GM12892 (cell line): ENCODE measurements around the gene RET.

Experiments
- DNase-seq: peaks from one replicate; pipeline ENCODE4 v3.0.0; 2011; ENCODE audit not compliant: insufficient read length
- FAIRE-seq: peaks from 2 replicates; lab custom pipeline; 2011; peaks lifted over from hg19 to GRCh38; lab: Jason Lieb, UNC
- POLR2A ChIP-seq: IDR thresholded peaks from 2 replicates; pipeline ENCODE4 v1.6.1; 2011; ENCODE audit warnings: low read depth, low read length, control low read depth
- POLR2AphosphoS5 ChIP-seq: IDR thresholded peaks from 2 replicates; pipeline ENCODE4 v1.6.1; 2011; ENCODE audit warnings: low read depth, low read length, control low read depth
- TAF1 ChIP-seq: IDR thresholded peaks from 2 replicates; pipeline ENCODE4 v1.6.1; 2011; ENCODE audit warnings: low read depth, mild to moderate bottlenecking, control low read depth, low read length, borderline replicate concordance

RET gene

DNA sequence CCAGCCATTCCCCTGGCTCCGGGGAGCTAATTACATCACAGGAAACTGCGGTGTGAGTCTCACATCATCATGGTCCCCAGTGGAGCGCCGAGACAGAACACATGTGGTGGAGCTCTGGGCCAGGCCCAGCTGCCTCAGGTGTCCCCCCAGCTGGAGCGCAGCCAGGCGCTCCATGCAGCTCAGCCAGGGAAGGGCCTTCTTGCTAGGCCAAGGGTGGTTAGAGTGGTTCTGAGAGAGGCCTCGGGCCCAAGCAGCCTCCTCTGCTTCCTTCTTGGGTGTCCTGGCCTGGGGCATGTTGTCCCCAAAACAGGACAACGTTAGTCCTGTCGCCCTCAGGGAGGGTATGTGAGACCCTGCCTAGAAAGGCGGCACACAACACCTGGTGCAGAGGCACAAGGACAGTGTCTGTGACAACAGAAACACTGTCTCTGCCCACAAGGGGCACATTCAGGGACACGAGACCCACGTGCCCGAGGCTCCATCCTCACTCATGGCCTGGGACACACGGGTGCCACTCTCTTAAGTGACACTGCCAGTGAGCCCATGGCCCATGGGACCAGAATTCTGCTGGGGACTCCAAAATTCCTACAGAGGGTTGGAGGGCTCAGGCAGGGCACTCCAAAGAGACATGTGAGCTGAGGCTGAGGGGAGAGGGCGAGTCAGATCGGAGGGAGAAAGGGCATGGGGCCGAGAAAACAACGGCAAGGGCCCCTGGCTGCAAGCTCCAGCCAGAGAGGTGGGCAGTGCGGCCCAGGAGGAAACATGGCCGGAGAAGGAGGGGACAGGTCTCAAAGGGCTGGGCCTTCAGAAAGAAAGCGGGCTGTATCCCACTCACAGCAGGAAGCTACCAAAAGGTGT lies 37.0 kb upstream of the RET start:
- no peak for TF ChIP-seq POLR2AphosphoS5
- TF ChIP-seq POLR2A = no peak
- no peak for TF ChIP-seq TAF1
- DNase-seq (no peak), FAIRE-seq (no peak)

DNA sequence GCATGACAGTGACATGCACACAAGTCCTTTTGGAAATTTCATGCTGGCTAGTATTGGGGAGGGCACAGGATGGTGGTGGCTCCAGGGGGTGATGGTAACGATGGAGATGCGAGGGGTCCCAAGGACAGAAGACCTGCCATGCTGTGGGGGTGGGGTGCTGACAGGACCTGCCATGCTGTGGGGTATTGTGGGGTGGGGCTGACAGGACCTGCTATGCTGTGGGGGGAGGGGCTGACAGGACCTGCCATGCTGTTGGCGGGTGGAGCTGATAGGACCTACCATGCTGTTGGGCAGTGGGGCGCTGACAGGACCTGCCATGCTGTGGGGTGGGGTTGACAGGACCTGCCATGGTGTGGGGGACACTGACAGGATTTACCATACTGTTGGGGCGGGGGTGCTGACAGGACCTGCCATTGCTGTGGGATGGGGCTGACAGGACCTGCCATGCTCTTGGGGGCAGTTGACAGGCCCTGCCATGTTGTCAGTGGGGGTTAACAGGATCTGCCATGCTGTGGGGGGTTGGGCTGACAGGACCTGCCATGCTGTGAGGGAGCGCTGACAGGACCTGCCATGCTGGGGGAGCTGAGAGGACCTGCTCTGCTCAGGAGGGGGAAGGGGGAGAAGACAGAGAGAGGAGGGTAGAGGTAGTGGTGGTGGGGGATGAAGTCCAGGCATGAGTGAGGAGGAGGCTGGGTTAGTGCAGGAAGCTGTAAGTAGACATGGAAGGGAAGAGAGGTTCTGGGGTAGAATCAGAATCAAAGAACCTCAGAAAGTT lies 36.2 kb upstream of the RET start:
- FAIRE-seq (no peak), DNase-seq (no peak)
- TF ChIP-seq POLR2AphosphoS5 = no peak
- TF ChIP-seq TAF1 = no peak
- no peak for TF ChIP-seq POLR2A

DNA sequence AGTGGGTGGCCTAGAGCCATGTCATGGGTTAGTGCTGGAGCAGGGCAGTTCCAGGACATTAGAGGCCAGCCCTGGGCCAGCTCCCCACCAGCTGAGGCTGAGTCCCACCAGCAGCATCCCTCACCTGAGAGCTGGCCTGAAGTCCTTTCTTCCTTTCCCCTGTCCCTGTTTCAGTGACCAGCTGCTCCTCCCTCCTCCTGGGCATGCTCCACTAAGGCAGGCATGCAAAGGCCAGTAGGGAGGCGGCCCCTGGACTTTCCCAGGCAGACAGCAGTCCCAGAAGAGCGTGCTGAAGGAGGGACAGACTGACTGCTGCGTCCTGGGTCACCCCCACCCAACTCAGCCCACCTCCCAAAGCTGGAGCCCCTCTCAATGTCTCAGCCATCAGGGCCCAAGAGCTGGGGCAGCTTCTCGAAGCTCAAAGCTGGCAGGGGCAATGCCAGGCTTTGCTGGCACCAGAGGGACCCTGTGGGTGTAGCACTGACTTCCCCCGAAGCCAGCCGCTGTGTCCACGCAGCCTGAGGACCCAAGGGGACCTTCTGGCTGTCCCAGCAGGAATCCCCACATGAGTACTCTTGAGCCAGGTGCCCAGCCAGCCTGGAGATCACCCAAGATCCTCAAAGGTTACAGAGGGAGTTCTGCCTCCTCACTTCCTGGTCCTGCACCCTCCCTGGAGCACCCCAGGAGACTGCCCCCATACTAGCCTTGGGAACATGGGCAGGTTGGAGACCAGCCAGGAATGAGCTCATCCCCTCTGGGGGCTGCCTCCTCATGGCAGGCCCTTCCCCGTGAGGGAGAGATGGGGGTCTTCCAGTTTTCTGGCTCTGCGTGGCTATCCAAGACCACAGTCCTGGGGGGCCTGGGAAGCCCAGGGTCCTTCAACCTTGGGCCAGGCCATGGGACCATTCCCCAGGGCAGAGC lies 35.2 kb upstream of the RET start:
- DNase-seq (no peak), FAIRE-seq (no peak)
- TF ChIP-seq POLR2A (no peak), POLR2AphosphoS5 (no peak), TAF1 (no peak)

DNA sequence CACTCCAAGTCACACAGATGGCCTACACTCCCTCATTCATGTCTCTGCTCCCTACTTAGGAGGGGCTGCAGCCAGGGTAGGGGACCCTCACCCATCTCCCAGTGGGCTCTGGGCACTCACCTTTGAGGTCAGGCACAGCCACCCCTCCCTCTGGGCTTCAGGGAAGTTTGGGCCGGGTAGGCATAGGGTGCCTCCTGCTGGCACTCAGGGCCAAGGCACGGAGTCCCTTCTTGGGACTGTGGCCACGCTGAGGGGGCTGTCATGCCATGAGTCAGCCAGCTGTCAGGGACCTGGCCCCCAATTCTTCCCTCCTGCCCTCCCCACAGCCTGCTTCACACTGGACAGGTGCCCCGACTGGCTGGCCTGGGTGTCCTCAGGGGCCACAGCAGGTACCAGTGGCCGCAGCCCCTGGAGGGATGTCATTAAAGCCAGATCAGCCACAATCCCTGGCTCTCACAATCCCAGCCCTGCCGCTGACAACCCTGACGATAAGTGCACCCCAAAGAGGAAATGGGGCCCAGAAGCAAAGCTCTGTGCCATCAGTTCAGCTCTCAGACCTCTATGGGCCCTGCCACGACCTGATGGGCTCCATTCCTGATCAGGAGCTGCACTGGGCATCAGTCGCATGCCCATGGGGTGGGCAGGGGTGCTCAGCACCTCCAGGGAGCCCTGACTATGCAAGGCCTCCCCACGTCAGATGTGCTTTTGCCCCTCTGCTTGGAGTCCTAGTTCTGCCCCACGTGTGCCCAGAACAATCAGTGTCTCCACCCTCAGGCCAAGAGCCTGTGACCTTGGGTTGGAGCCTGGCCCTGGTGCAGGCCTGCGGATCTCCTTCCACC lies 34.1 kb upstream of the RET start:
- peak; percentile 12 for DNase-seq
- TF ChIP-seq TAF1 (no peak), POLR2A (no peak), POLR2AphosphoS5 (no peak)
- no peak for FAIRE-seq

DNA sequence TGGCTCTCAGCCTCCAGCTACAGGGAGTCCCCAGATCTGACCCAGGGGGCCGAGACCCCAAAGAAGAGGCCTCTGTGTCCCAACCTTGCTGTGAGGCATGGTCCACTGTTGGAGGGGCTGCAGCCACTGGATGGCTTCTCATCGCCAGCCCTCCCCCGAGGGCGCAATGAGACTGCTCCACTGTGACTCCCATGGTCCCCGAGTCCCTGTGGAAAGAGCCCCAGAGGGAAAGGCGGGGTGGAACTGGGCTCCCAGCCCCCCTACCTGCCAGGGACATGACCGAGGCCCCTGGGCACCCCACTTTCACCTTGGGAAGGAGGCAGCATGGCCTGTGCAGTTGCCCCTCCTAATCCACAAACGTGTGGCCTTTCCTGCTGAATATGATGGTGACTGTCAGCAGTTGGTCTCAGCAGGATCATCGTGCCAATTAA lies 33.5 kb upstream of the RET start:
- TF ChIP-seq POLR2A = no peak
- TF ChIP-seq TAF1 = no peak
- no peak for TF ChIP-seq POLR2AphosphoS5
- DNase-seq = no peak
- no peak for FAIRE-seq

DNA sequence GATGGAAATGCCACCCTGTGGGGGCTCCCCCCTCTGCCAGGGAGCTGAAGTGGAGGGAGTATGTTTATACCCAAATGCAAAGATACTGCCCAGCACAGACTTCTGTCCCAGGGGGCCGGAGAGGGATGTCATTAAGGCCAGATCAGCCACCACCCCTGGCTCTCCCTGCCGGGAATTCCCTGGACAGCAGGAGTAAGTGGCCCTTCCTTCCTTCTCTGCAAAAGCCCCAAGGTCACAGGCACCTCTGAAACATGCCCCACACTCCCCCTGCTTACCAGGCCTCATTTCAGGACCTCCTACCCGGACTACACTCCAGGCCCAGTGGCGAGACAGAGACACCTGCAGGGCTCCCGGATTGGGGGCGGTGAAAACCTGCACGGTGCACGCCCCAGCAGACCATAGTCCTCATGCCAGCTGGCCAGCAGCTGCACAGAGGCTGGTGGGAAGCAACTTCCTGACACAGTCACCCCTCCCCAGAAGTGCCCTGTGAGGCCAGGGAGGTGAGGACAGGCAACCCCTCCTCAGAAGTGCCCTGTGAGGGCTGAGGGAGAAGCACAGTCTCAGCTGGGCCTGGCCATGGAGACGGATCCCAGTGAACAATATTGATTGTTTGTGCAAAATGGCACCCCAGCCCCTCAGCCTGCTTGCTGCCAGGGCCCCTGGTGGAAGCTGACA lies 33.0 kb upstream of the RET start:
- no peak for DNase-seq
- TF ChIP-seq POLR2A (no peak), POLR2AphosphoS5 (no peak), TAF1 (no peak)
- FAIRE-seq = no peak

DNA sequence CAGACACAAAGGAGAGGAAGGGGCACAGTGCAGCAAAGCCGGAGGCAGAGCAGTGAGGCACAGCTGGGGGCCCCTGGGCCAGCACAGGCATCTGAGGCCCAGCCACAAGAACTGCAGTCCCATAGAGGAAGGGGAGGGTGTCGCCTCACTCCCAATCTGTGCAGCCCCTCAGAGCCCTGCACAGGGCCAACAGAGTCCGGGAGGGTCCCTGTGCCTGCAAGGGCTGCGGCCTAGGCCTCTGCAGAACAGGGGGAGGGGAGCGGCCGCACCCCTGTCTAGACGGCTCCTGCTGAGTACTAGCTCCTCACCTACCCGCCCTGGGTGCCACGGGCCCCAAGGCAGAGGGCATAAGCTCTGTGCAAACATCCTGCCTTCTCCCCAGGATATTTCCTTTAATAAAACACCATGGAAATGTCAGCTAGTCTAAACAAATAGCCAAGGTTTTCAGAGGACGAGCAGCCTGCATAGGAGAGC lies 32.4 kb upstream of the RET start:
- DNase-seq (no peak), FAIRE-seq (no peak)
- TF ChIP-seq TAF1 (no peak), POLR2AphosphoS5 (no peak), POLR2A (no peak)

DNA sequence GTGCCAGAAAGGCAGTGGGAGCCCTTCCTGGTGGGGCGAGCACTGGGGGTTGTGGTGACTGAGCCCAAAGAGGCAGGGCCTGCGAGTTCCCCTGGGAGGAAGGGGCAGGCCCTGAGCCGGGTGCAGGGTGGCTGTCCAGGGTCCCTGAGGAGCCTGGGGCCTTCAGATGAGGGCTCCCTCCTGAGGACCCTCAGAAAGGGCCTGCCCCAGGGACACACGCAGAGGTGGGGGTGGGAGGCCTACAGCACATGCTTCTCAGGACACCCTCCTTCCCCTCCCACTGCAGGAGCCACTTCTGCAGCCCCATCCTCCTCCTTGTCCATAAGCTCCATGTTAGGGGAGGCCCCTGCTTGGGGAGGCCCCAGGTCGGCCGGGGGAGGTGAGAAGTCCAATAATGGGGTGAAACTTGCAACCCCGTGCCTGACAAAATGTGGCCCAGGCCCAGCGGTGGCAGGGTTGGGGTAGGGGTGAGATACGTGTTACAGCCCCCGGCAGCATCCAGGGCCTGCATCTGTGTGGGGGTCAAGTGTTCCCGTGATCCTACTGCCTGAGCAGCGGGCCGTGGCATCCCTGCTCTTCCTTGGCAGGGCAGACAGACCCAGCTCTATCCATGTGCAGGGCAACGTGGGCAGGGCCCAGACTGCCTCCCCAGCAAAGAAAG lies 31.8 kb upstream of the RET start:
- FAIRE-seq (no peak), DNase-seq (no peak)
- TF ChIP-seq POLR2AphosphoS5 (no peak), POLR2A (no peak), TAF1 (no peak)

DNA sequence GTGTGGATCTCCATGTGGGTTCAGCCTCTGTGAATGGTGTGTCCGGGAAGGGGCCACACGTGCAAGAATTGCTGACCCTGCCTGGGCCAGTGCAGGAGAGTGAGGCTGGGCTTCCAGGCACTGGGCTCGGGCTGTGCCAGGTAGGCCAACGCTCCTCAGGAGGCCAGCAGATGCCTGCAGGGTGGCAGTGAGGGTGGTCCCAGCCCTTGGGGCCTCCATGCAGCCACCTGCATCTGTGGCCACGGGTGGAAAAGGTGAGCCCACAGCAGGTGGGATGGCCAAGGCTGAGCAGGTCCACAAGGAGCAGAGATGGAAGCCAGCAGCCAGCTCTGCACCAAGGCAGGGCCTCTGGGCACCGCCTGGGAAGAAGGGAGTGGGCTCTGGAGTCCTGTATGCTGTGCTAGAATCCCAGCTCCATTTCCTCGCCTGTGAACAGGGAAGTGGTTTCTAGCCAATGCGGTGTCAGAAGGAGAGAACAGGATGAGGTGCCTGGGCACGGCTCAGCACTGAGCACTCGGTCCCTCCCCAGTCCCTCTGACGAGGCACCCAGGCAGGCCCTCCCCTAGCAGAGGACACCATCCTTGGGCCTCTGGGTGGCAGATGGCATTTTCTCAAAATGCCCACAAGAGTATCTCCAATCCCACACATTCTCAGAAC lies 31.1 kb upstream of the RET start:
- no peak for DNase-seq
- FAIRE-seq = no peak
- no peak for TF ChIP-seq POLR2AphosphoS5
- TF ChIP-seq TAF1 = no peak
- no peak for TF ChIP-seq POLR2A

DNA sequence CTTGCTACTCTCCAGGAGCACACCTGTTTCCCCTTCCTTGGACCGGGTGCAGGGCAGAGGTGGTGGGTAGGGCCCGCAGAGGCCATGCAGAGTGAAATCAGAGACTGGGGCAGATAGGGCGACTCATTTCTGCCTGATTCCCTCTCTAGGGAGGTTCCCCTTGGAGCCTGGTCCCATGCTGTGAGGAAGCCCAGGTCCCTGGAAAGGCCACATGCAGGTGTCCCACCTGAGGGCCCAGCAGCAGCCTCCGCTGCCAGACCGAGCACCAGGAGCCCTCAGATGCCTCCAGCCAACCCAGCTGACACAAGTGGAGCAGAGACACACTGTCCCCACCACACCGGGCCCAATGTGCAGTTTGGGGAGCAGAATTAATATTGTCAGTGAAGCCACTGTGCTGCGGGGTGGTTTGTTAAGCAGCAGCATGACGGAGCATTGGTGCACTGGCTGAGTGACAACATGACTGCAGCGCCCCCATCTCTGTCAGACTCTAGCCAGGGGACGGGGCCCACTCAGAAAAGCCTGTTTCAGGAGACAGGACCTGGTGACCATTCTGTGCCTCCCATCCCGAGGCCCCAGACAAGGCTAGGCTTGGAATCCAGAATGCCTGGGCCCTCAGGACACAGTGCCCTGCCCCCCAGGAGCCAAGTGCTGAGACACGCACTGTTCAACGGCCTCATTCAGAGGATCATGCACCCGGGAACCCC lies 30.4 kb upstream of the RET start:
- no peak for FAIRE-seq
- no peak for TF ChIP-seq POLR2A
- TF ChIP-seq TAF1 = no peak
- no peak for TF ChIP-seq POLR2AphosphoS5
- no peak for DNase-seq
